H1 (cell line): ENCODE results near the gene CAST.

Experiments
- CEBPB ChIP-seq: IDR thresholded peaks from 2 replicates; pipeline ENCODE4 v1.6.1; 2012; ENCODE audit warnings: low read depth, low read length
- CHD2 ChIP-seq: IDR thresholded peaks from 2 replicates; pipeline ENCODE4 v1.6.1; 2012; ENCODE audit warnings: low read length, improper control_type of control experiment
- KDM1A ChIP-seq: fragments of 200-600, 300-600 bp; sonication (generic); IDR thresholded peaks from 2 replicates; pipeline ENCODE4 v1.7.1; 2016; ENCODE audit warnings: mild to moderate bottlenecking, low read length, borderline replicate concordance
- POLR2A ChIP-seq, 2 experiments: IDR thresholded peaks; 1 replicate in 1 of 2; 2 replicates in 1 of 2; pipeline ENCODE4 v1.6.1; 2011; ENCODE audit warnings: low read depth in 2 of 2, low read length in 2 of 2, mild to moderate bottlenecking in 2 of 2; ENCODE audit errors: control extremely low read depth in 1 of 2
- POLR2AphosphoS5 ChIP-seq: IDR thresholded peaks from 2 replicates; pipeline ENCODE4 v1.6.1; 2011; ENCODE audit warnings: low read depth, low read length
- SAP30 ChIP-seq: fragments of 300-600 bp; sonication (generic); IDR thresholded peaks from 2 replicates; pipeline ENCODE4 v1.7.1; 2012; ENCODE audit warnings: low read length, moderate library complexity, mild to moderate bottlenecking, inconsistent platforms; ENCODE audit not compliant: insufficient read depth, insufficient replicate concordance
- SP1 ChIP-seq: IDR thresholded peaks from 2 replicates; pipeline ENCODE4 v1.6.1; 2011; ENCODE audit warnings: low read depth, low read length
- TAF1 ChIP-seq: IDR thresholded peaks from 2 replicates; pipeline ENCODE4 v1.6.1; 2011; ENCODE audit warnings: mild to moderate bottlenecking, low read depth, low read length
- TEAD4 ChIP-seq: IDR thresholded peaks from 2 replicates; pipeline ENCODE4 v1.6.1; 2012; ENCODE audit warnings: low read depth, low read length, inconsistent platforms, mixed read lengths
- ZNF274 ChIP-seq: IDR thresholded peaks from 2 replicates; pipeline ENCODE4 v1.7.0; 2012; ENCODE audit warnings: low read length, borderline replicate concordance; ENCODE audit errors: extremely low read depth
- TF ChIP-seq, protein P1 (sequence below), 3 experiments: IDR thresholded peaks; 1 replicate in 2 of 3; 2 replicates in 1 of 3; pipeline versions ENCODE4 v1.5.1 to v1.6.1; 2011; ENCODE audit warnings: low read length in 3 of 3, mild to moderate bottlenecking in 3 of 3, inconsistent platforms in 2 of 3, low read depth in 1 of 3, moderate library complexity in 1 of 3; ENCODE audit not compliant: insufficient read depth in 1 of 3; ENCODE audit errors: control extremely low read depth in 1 of 3
- TF ChIP-seq, protein P2 (sequence below): IDR thresholded peaks from 2 replicates; pipeline ENCODE4 v1.6.1; 2012; ENCODE audit warnings: inconsistent platforms

DNA sequence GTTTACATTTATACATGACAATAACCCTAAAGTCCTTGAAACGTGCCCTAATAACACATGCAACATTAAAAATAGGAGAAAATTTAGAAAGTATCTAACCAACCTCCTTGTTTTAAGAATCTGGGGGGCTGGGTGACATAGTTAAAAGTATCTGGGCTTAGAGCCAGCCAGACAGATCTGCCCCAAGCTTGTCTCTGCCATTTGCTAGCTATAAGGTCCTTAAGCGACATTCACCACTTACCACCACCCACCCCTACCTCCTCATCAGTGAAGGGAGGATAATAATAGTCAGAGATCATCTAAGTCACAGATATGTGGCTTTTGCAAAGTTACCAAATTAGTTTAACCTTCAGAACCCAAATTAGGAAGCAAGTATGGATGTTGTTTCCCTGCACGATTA is 33.8 kb upstream of the CAST start:
- TF ChIP-seq, protein P1, sequence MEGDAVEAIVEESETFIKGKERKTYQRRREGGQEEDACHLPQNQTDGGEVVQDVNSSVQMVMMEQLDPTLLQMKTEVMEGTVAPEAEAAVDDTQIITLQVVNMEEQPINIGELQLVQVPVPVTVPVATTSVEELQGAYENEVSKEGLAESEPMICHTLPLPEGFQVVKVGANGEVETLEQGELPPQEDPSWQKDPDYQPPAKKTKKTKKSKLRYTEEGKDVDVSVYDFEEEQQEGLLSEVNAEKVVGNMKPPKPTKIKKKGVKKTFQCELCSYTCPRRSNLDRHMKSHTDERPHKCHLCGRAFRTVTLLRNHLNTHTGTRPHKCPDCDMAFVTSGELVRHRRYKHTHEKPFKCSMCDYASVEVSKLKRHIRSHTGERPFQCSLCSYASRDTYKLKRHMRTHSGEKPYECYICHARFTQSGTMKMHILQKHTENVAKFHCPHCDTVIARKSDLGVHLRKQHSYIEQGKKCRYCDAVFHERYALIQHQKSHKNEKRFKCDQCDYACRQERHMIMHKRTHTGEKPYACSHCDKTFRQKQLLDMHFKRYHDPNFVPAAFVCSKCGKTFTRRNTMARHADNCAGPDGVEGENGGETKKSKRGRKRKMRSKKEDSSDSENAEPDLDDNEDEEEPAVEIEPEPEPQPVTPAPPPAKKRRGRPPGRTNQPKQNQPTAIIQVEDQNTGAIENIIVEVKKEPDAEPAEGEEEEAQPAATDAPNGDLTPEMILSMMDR (IDR thresholded peaks at IDR 0.05; ENCODE audit: control extremely low read depth in 1 of 3, insufficient read depth in 1 of 3, low read depth in 1 of 3, low read length in 3 of 3): no peak
- TF ChIP-seq, protein P2, sequence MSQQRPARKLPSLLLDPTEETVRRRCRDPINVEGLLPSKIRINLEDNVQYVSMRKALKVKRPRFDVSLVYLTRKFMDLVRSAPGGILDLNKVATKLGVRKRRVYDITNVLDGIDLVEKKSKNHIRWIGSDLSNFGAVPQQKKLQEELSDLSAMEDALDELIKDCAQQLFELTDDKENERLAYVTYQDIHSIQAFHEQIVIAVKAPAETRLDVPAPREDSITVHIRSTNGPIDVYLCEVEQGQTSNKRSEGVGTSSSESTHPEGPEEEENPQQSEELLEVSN: no peak
- TF ChIP-seq CHD2: no peak
- TF ChIP-seq ZNF274: no peak
- no peak for TF ChIP-seq SAP30
- TF ChIP-seq TEAD4: no peak
- TF ChIP-seq POLR2A (IDR thresholded peaks at IDR 0.05; ENCODE audit: control extremely low read depth in 1 of 2, low read depth in 2 of 2, low read length in 2 of 2): no peak
- TF ChIP-seq CEBPB: no peak
- no peak for TF ChIP-seq TAF1
- no peak for TF ChIP-seq SP1
- no peak for TF ChIP-seq KDM1A
- TF ChIP-seq POLR2AphosphoS5: no peak
